Fibroblast of lung (primary cell): ENCODE results near the gene USO1. TPM values are rescaled to one million over a fixed set of nuclear protein-coding genes. Genes with fewer than 3 reads are reported as not detected.

ENCODE experiments used
- DNase-seq, 2 donors: peaks; one replicate each; pipeline versions ENCODE4 v3.0.0 to v3.0.0-alpha.2; 2010; ENCODE audit warnings: low read depth in 2 of 2
- H2AFZ ChIP-seq: 2 replicates; pipeline ENCODE4 v1.5.1; 2012; ENCODE audit warnings: low read length, control low read depth, inconsistent platforms
- H3K27ac ChIP-seq: 2 replicates; pipeline ENCODE4 v1.5.1; 2011; ENCODE audit warnings: low read length, control low read depth; ENCODE audit not compliant: insufficient read depth
- H3K27me3 ChIP-seq: 2 replicates; pipeline ENCODE4 v1.5.1; 2011; ENCODE audit warnings: mild to moderate bottlenecking, low read length; ENCODE audit not compliant: control insufficient read depth, insufficient read depth
- H3K36me3 ChIP-seq: 2 replicates; pipeline ENCODE4 v1.5.1; 2011; ENCODE audit warnings: low read length; ENCODE audit not compliant: control insufficient read depth, insufficient read depth
- H3K4me1 ChIP-seq: 2 replicates; pipeline ENCODE4 v1.5.1; 2011; ENCODE audit warnings: low read length; ENCODE audit not compliant: control insufficient read depth, insufficient read depth; ENCODE audit errors: extremely low read depth
- H3K4me2 ChIP-seq: 2 replicates; pipeline ENCODE4 v1.5.1; 2011; ENCODE audit warnings: low read length, control low read depth; ENCODE audit not compliant: insufficient read depth; ENCODE audit errors: extremely low read depth
- H3K4me3 ChIP-seq, 4 experiments: fragments of 200-600 bp in 1 of 4; sonication (generic) in 1 of 4; replicated peaks in 1 of 4; 2 replicates each; pipeline ENCODE4 v1.5.1; 2011 to 2016; ENCODE audit warnings: low read length in 4 of 4, low read depth in 3 of 4, mild to moderate bottlenecking in 3 of 4, control low read depth in 2 of 4, inconsistent platforms in 1 of 4, mixed read lengths in 1 of 4; ENCODE audit not compliant: insufficient read depth in 1 of 4; ENCODE audit errors: control extremely low read depth in 1 of 4
- H3K79me2 ChIP-seq: 2 replicates; pipeline ENCODE4 v1.5.1; 2012; ENCODE audit warnings: mild to moderate bottlenecking, low read length, inconsistent platforms; ENCODE audit not compliant: control insufficient read depth, insufficient read depth
- H3K9ac ChIP-seq: 2 replicates; pipeline ENCODE4 v1.5.1; 2011; ENCODE audit warnings: mild to moderate bottlenecking, low read length, control low read depth; ENCODE audit not compliant: insufficient read depth
- H3K9me3 ChIP-seq: 2 replicates; pipeline ENCODE4 v1.5.1; 2012; ENCODE audit warnings: low read depth, low read length; ENCODE audit not compliant: control insufficient read depth, insufficient read depth
- H4K20me1 ChIP-seq: 2 replicates; pipeline ENCODE4 v1.5.1; 2011; ENCODE audit warnings: low read length; ENCODE audit not compliant: control insufficient read depth, insufficient read depth; ENCODE audit errors: extremely low read depth
- EZH2 ChIP-seq: IDR thresholded peaks from 2 replicates; pipeline ENCODE4 v1.5.1; 2012; ENCODE audit warnings: low read length, control low read depth, mild to moderate bottlenecking; ENCODE audit errors: missing control alignments
- polyA plus RNA-seq, 2 donors: library from polyadenylated mRNA; depleted of rRNA in 1 of 2; stranded (reverse) in 1 of 2; unstranded in 1 of 2; fragments of >200 nt; gene quantifications; 2 replicates each; pipeline ENCODE4 v1.2.1, GENCODE V29; 2011 to 2012; ENCODE audit warnings: missing spikeins in 1 of 2
- total RNA-seq: library from RNA; depleted of rRNA; stranded (reverse); fragments of >200 nt; gene quantifications from 2 replicates; pipeline ENCODE4 v1.2.1, GENCODE V29; 2014
- TF ChIP-seq, protein P1 (sequence below), 2 donors: IDR thresholded peaks in 1 of 2; conservative IDR thresholded peaks in 1 of 2; 1 replicate in 1 of 2; 2 replicates in 1 of 2; pipeline ENCODE4 v1.5.1; 2011 to 2012; ENCODE audit warnings: low read length in 2 of 2, control low read depth in 1 of 2, inconsistent platforms in 1 of 2, low read depth in 1 of 2, mild to moderate bottlenecking in 1 of 2

USO1 gene
- total and polyA plus RNA-seq, 2 donors (not counting 1 experiment from before 2014, with no cell fraction given) = 123 to 130 TPM

DNA sequence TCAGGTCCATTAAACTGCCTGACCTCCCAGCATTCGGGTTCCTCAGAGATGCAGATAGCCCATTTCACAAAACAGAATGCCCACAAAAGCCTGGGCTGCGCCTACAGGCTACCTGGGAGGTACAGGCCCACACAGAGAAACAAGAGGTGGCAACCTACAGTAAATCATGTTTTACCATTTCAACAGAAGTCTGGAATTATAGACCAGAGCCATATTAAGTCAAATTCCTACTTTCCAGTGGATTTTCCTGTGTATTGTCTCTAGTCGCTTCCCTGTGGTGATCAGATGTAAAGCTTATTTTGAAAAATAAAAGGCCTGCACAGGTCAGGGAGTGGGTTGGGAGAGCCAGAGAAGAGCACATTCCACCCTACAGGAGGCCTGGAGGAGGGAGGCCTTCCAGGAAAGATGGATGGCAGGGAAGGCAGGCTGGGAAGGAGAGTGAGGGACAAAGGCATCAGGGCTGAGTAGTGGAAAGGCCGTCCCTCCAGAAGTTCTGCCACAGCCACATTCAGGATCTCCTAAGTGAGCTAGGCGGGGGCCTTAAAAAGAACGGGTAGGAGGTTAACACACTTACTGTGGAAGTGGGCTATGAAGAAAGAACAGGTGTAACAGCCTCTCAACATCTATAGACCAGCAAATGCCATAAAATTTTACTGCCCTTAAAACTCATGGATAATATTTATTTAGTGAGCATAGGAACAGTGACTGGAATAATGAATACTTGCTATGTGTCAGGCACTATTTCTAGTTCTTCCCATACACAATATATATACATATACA lies 19.0 kb upstream of the USO1 start:
- Histone ChIP-seq H3K36me3 (peaks cover 1% of the 10 kb centered on the region), H3K4me1 (no peaks in the 10 kb centered on the region), H3K4me2 (no peak overlapping the region), H3K27me3 (no peaks in the 10 kb centered on the region), H2AFZ (no peak overlapping the region), H3K9me3 (no peaks in the 10 kb centered on the region), H3K79me2 (no peaks in the 10 kb centered on the region), H3K4me3 (no peak overlapping the region), H3K27ac (no peak overlapping the region), H4K20me1 (no peaks in the 10 kb centered on the region), H3K9ac (no peak overlapping the region)
- TF ChIP-seq EZH2 = no peak
- TF ChIP-seq, protein P1, sequence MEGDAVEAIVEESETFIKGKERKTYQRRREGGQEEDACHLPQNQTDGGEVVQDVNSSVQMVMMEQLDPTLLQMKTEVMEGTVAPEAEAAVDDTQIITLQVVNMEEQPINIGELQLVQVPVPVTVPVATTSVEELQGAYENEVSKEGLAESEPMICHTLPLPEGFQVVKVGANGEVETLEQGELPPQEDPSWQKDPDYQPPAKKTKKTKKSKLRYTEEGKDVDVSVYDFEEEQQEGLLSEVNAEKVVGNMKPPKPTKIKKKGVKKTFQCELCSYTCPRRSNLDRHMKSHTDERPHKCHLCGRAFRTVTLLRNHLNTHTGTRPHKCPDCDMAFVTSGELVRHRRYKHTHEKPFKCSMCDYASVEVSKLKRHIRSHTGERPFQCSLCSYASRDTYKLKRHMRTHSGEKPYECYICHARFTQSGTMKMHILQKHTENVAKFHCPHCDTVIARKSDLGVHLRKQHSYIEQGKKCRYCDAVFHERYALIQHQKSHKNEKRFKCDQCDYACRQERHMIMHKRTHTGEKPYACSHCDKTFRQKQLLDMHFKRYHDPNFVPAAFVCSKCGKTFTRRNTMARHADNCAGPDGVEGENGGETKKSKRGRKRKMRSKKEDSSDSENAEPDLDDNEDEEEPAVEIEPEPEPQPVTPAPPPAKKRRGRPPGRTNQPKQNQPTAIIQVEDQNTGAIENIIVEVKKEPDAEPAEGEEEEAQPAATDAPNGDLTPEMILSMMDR (conservative IDR thresholded peaks at IDR 0.05 in 1 of 2, IDR thresholded peaks at IDR 0.05 in 1 of 2; ENCODE audit: low read depth in 1 of 2, low read length in 2 of 2) = no peak
- no peak for DNase-seq

DNA sequence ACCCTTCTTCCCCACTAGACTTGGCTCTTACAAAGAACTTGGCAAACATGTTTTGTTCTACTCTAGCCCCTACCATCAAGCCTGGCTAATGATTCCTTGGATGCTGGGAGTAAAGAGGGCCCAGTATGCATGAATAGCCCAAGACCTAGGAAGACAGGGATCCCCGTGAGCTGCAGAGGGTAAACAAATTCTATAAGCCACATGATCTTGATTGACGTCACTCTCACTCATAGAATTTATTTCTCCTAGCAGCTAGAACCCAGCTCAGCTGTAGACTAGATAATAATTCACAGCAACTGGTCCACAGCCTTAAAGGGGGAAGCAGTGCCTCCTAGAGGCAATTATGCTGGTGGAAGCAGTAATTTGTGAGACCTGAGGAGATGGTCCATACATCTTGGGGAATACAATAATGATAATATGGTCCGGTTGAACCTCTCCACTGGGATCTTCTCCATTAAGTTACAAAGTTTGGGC lies 16.1 kb upstream of the USO1 start:
- TF ChIP-seq, protein P1 (conservative IDR thresholded peaks at IDR 0.05 in 1 of 2, IDR thresholded peaks at IDR 0.05 in 1 of 2; ENCODE audit: low read depth in 1 of 2, low read length in 2 of 2) = peak; percentile 34 to 40
- TF ChIP-seq EZH2 = no peak
- H3K4me3 ChIP-seq = no peak overlapping the region
- no peaks in the 10 kb centered on the region for H4K20me1 ChIP-seq
- peaks cover 1% of the 10 kb centered on the region for H3K36me3 ChIP-seq
- H3K27me3 ChIP-seq = no peaks in the 10 kb centered on the region
- H3K9me3 ChIP-seq = no peaks in the 10 kb centered on the region
- H3K27ac ChIP-seq = no peak overlapping the region
- H3K9ac ChIP-seq = no peak overlapping the region
- no peak overlapping the region for H2AFZ ChIP-seq
- no peak for DNase-seq
- H3K4me1 ChIP-seq = no peaks in the 10 kb centered on the region
- no peaks in the 10 kb centered on the region for H3K79me2 ChIP-seq
- H3K4me2 ChIP-seq = no peak overlapping the region

DNA sequence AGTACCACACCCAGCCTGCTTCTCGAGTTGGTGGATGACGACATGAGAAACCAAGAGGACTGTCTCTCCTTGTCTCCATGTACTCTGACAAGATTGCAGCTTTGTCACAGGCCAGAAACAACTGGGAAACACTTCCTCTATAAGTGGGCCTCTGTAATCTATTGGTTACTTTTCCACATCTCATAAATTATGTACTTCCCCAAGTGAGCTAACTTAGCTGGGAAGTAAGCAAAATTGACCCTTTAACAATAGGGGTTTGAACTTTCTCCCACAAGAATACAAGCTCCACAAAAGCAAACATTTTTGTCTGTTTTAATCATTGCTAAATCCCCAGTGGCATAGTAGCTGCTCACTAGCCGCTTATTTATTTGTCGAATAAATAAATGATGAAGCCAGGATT lies 14.1 kb upstream of the USO1 start:
- H3K27ac ChIP-seq = no peak overlapping the region
- H3K4me1 ChIP-seq = peaks cover 7% of the 10 kb centered on the region
- no peak overlapping the region for H3K9ac ChIP-seq
- DNase-seq = peak in 1 of 2 donors; percentile 53
- no peak overlapping the region for H3K4me2 ChIP-seq
- TF ChIP-seq, protein P1 (conservative IDR thresholded peaks at IDR 0.05 in 1 of 2, IDR thresholded peaks at IDR 0.05 in 1 of 2; ENCODE audit: low read depth in 1 of 2, low read length in 2 of 2) = no peak
- no peak for TF ChIP-seq EZH2
- no peaks in the 10 kb centered on the region for H3K9me3 ChIP-seq
- H4K20me1 ChIP-seq = no peaks in the 10 kb centered on the region
- no peaks in the 10 kb centered on the region for H3K27me3 ChIP-seq
- H3K79me2 ChIP-seq = no peaks in the 10 kb centered on the region
- peaks cover under 1% of the 10 kb centered on the region for H3K36me3 ChIP-seq
- no peak overlapping the region for H2AFZ ChIP-seq
- H3K4me3 ChIP-seq = no peak overlapping the region
